ENCODE data around the gene ZNF296.
"Not testable (repeated sequence)": the region's sequence is repeated elsewhere in the genome, so short reads cannot be mapped to it uniquely, and the experiment has no call there.

ZNF296 gene

DNA sequence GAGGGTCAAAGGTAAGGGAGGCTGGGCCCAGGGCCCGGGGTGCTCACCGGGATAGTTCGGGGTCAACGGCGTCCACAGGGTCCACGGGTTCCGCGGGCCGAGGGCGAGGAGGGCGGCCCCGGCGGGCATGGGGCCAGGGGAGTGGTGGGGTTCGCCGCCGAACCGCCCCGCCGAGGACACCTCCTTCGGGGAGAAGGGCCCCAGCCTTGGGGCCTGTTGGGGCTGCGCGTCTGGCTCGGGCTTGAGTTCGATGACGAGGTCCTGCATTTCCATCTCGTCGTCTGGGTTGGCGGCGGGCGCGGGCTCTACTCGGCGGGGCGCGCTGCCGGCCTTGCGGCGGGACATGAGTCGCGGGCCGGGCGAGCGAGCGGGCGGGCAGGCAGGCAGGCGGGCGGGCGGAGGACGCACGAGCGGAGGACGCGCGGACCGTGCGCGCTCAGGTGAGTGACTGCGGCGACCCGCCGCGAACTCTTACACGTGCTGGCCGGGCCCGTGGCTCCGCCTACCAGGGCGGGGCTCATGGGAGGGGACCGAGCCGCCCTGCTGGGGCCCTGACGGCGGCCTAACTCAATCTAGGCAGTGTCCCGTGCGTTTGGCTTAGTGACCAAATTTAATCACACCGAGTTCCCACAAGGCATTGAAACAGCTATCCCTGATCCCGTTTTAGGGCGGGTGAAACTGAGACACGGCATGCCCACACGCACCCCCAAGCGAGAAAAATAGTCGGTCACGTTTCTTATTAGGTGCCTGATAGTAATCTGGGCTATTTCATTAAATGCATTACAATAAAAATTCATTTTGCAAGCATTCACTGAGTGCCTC, at the start of gene ZNF296:
TSS of gene ZNF296 (minus strand) at position 450 of the 822 bp plus-strand sequence. CDS start at position 345, 105 bp downstream.
- DNase-seq (ENCODE audit: low spot score): peak; percentile 89

DNA sequence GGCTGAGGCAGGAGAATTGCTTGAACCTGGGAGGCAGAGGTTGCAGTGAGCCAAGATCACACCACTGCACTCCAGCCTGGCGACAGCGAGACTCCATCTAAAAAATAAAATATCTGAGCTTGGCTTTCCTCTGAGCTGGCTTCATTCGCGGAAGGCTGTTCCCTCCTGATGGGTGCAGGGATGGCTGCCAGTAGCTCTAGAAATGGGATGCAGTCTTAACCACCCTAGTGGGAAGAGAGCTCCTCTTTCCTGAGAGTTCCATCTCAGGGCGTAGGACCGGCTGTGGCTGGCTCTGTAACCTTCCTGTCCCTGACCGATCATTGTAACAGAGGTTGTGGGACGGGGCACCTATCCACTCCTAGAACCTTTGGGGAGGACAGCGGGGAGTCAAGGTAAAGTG, 49.1 kb upstream of the ZNF296 start:
- DNase-seq (ENCODE audit: low spot score): no peak

DNA sequence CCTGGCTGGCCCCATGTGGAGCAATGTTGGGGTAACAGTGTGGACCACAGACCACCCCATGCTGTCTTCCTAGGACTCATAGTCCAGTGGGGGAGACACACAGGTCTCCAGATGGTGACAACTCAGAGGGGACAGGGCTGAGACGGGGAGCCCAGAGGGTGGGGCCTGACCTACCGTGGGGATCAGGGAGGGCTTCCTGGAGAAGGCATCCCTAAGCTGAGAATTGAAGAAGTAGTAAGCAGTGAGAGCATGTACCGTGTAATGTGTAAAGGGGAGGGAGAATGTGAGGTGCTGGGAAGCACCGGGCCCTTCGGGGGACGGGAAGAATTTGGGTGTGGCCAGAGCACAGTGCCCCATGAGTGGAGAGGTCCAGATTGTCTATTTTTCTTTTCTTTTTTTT, 47.7 kb upstream of the ZNF296 start:
- no peak for DNase-seq (ENCODE audit: low spot score)

DNA sequence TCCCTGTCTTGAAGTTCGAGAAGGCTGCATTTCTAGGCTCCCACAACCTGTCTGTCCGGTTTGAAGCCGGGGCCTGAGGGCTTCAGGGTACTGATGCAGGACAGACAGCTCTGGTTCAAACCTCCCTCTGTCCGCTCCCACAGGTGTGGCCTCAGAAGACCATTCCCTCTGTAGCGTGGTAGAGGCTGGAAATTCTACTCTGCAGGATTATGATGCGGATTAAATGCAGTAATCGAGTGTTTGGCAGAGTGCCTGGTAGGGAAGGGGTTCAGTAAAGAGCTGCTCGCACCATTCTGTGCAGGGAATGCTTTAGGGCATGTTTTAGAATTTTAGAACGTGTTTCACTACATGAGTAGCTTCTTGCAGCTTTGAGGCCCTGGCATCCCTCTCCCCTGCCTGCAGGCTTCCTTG, 47.2 kb upstream of the ZNF296 start:
- no peak for DNase-seq (ENCODE audit: low spot score)

DNA sequence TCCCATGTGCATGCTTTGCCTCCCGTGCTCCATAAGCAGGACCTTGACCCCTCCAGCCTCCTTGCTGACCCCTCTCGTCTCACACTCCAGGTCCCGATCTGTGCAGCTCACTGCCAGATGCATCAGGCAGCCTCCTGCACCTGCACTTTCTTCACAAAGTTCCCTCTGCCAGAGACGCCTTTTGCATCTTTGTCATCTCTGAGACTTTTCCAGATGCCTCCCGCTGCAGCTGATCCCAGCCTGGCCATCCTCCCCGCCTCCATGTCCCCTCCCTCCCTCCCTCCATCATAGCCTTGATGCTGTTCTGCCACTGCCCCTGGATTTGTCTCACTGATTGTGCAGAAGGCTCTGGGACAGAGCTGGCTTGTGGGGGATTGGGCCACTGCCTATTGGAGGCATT, 46.6 kb upstream of the ZNF296 start:
- no peak for DNase-seq (ENCODE audit: low spot score)

GRCh38 chr19:45121827-45122345, 45.6 kb upstream of the ZNF296 start:
- DNase-seq (ENCODE audit: low spot score): no peak

DNA sequence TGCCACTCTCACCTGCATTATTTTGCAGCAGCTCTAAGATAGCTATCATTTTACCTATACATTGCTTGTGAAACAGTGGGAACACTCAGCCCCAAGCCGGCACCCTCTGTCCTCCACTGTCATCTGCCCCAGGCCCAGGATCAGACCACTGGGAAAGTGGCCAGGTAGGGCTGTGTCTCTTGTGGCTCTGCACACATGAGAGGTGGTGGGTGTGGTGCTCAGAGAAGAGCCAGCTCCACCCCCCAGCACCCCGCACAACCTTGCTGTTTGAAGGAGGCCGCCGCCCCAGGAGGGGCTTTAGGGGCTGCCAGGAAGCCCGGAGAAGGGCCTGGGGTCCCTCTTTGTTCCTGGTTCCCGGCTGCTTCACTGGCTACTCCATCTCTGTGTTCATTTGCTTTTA, 43.3 kb upstream of the ZNF296 start:
- DNase-seq (ENCODE audit: low spot score): no peak

DNA sequence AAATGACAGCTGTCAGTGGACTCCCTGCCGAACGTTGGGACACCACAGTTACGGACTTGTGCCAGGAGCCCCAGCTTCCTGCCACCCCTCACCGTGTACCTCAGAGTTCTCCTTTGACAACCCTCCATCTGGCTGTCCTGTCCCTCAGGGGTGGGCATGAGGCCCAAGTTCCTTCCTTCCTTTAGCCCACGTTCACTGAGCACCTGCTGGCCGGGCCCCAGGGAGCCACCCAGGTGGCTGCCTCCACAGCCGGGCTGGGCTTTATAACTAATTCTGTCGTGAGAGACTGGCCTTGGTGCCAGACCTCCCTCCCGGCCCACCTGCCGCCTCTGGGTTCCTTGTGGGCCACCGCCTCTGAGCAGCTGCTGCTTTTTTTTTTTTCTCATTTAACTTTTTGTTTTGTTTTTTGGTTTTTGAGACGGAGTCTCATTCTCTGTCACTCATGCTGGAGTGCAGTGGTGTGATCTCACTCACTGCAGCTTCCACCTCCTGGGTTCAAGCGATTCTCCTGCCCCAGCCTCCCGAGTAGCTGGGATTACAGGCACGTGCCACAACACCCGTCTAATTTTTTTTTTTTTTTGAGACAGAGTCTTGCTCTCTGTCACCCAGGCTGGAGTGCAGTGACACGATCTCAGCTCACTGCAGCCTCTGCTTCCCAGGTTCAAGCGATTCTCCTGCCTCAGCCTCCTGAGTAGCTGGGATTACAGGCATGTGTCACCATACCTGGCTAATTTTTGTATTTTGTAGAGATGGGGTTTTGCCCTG, 42.5 kb upstream of the ZNF296 start:
- DNase-seq (ENCODE audit: low spot score): peak; percentile 57

DNA sequence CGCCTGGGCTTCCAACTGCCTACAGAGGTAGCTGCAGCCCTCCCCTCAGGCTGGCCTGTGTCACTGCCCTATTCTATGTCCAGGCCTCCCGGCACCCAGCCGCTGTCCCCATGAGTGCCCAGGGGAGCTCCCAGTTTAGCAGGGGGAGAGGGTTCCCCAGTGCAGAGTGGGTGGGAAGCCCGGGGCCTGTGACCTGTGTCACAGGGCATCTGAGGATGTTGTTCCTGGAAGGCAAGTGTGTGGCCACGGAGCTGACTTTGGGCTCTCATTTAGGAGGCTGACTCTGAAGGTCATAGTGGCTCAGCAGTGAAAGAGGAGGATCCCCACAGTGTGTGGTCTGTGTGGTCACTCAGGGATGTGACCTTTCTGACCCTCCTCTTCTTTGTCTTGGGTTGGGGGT, 41.8 kb upstream of the ZNF296 start:
- DNase-seq (ENCODE audit: low spot score): no peak

DNA sequence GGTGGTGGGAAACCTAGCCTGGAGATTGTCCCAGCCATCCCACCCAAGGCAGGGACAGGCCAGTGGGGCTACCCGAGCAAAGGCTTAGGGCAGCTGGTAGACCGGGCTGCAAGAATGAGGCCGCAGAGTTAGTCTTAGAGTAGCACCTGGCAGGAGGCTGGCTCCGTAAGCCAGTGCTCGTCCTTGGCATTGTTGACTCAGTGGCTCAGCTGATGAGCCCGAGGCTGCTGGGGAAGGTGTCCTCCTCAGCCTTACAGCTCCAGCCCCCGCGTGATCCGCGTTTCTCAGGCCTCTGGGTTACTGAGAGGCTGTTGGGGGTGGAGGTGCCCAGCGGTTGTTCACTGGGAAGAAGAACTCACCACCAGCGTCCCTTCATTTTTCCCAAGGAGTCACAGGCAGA, 41.4 kb upstream of the ZNF296 start:
- DNase-seq (ENCODE audit: low spot score): no peak

- DNase-seq (ENCODE audit: low spot score): no peak
Measured at GRCh38 chr19:45117167-45117594, 40.9 kb upstream of the ZNF296 start.

DNA sequence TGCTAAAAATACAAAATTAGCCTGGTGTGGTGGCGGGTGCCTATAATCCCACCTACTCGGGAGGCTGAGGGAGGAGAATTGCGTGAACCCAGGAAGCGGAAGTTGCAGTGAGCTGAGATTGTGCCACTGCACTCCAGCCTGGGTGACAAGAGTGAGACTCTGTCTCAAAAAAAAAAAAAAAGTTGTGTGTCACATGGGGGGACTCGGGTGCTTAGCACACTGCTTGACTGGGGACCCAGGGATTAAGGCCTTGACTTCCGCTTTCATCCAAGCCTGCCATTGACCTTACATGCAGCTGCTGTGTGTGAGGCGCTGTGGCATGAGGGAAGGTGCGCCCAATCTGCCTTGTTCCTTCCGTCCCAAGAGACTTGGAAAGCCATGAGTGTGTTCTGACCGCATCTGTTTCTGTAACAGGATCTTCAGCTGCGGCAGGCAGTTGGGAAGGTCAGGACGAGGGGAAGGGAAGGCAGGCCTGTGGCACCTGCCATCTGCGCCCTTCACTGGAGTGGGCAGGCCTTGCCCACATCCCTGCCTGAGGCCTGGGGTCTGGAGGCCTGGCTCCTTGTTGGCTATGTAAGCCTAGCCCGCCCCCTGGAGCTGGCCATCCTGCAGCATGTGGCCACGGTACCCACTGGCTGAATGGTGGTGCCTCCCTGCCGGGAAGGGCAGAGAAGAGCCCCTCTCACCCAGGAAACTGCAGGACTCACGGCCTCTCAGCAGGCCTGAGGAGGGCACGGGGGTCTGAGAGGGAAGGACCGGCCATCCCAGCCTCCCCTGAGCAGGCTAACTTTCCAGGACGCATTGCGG, 39.7 kb upstream of the ZNF296 start:
- no peak for DNase-seq (ENCODE audit: low spot score)

DNA sequence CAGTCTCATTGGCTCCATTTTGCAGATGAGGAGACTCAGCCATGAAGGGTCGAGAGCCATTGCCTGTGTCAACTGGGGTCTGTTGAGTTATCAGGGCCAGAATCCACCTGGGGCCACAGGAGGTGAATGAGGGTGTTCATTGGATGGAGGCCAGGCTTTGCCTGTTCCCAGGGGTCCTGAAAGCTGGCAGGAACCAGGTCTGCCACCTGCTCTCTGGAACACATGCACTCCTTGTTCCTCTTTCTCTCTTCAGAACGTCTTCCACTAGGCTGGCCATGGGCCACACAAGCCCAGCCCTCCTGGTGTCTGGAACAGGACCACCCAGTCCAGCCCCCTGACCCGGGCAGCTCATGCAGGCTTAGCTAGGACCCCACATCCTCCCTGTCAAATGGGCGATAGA, 37.8 kb upstream of the ZNF296 start:
- DNase-seq (ENCODE audit: low spot score): no peak

- DNase-seq (ENCODE audit: low spot score): no peak
Measured at GRCh38 chr19:45113628-45114027, 37.4 kb upstream of the ZNF296 start.

DNA sequence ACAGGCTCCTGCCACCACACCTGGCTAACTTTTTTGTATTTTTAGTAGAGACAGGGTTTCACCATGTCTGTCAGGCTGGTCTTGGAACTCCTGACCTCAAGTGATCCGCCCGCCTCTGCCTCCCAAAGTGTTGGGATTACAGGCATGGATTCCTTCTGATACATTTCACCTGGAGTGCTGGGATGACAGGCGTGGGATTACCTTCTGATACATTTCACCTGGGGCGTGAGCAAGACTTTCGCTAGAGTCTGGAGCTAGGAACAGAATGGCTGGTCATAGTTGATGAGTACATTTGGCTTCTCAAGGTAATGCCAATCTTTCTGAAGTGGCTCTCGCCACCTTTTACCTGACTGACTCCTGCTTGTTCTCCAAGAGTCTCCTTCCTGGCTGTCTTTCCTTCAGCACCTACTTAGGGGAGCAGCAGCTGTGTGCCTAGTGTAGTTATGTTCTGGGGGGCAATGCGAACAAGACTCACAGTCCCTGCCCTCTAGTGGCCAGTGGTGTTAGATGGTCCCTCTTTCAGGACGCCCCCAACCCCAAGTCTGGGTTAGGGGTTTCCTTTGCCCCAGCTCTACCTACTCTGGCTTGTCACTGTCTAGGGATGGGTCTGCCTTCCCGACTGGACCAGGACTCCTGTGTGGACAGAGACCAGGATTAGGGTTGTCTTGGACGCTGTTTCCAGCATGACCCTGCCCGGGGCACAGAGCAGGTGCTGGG, 36.0 kb upstream of the ZNF296 start:
- no peak for DNase-seq (ENCODE audit: low spot score)

DNA sequence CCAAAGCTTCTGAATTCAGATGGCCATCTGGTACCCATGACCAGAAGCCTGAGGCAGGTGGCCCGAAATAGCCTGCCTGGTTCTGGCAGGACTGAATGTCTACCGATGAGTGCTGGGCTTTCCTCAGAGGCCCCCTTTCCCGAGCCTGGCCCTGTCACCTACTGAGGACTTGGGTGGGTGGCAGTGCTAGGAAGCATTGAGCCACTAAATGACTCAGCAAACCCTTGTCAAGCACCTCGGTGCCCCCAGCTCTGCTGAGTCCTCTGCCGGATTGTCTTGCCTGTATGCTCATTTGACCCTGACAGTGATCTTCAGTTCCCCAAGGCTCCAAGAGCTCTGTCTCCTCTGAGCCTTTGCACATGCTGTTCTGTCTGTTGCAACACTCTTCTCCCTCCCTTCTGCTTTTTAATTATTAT, 34.6 kb upstream of the ZNF296 start:
- no peak for DNase-seq (ENCODE audit: low spot score)

- DNase-seq (ENCODE audit: low spot score): no peak
Measured at GRCh38 chr19:45107621-45108150, 31.4 kb upstream of the ZNF296 start.

- DNase-seq (ENCODE audit: low spot score): not testable (repeated sequence)
Measured at GRCh38 chr19:45106363-45106762, 30.1 kb upstream of the ZNF296 start.

DNA sequence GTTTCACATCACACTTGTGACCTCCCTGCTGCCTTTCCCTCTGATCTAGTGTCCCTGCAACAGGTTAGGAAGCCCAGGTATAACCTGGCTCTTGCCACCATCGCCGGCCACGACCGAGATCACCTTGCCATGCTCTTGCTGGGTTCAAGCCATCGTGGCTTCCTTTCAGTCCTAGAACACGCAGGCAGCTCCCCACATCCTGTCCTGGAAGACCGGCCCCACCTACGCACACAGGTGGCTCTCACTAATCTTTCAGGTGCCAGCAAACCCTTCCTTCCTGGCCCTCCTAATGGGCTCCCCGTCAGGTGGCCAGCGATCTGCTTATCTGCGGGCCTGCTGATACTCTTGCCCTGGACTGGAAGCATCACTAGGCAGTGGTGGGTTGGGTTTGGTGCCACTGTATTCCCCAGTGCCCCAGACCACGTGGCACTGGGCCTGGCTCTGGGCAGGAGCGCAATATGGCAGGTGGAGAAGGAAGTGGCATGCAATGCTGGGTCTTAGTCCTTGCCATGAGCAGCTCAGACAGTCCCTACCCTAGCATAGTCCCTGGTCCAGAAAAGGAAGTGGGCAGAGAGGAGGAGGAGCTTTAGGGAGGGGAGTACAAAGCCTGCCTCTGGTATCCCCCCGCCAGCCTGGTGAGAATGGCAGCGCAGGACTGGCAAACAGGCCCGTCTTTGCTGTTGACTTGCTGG, 28.5 kb upstream of the ZNF296 start:
- DNase-seq (ENCODE audit: low spot score): no peak

DNA sequence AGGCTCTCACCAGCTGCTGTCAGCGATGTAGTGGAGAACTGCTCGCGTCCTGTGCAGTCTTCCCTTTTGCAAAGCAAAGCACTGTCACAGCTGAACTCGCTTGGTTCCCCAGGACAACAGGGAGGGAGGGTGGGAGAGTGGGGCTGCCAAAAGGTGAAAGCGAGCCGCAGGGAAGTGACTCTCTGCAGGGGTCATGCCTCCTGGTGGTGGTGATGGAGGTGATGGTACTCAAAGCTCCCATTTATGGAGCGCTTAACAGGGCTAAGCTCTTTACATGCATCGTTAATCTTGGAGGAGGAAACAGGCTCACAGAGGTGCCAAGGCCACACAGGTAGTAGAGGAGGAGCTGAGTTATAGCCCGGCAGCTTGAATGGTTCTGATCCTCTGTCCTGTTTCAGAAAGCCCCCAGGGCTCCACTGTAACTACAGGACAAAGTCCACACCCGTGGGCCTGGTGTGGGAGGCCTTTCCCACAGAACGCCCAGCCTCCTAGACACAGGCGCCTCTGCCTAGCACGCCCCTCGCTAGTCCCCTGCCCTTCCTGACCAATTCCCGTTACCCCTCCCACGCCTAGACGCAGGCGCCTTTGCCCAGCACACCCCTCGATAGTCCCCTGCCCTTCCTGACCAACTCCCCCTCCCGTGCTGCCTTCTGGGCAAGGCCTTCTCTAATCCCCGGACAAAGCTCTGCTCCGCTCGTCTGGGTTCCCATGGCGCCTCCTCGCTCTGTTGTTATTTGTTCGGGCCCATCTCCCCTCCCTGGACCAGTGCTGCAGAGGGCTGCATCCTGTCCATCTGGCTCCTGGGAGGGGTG, 27.4 kb upstream of the ZNF296 start:
- DNase-seq (ENCODE audit: low spot score): peak; percentile 47

All from germinal center (tissue), 1 donor.